Endodermal cell (in vitro differentiated cells): ENCODE data around the gene PARD3B. TPM values are rescaled to one million over a fixed set of nuclear protein-coding genes. Genes with fewer than 3 reads are reported as not detected.

Source experiments
- DNase-seq: peaks from one replicate; pipeline ENCODE4 v3.0.0-alpha.2; 2017
- H3K27ac ChIP-seq: 2 replicates; pipeline ENCODE4 v1.5.1; 2013; ENCODE audit warnings: mild to moderate bottlenecking, low read depth, low read length, moderate library complexity
- H3K27me3 ChIP-seq: 2 replicates; pipeline ENCODE4 v1.6.1; 2013; ENCODE audit warnings: mild to moderate bottlenecking, low read length, moderate library complexity; ENCODE audit not compliant: insufficient read depth, control insufficient read depth, poor library complexity, severe bottlenecking
- H3K36me3 ChIP-seq: 2 replicates; pipeline ENCODE4 v1.7.0; 2013; ENCODE audit warnings: mild to moderate bottlenecking, low read length, moderate library complexity; ENCODE audit not compliant: control insufficient read depth, insufficient read depth
- H3K4me1 ChIP-seq: one replicate; pipeline ENCODE4 v1.7.0; 2013; ENCODE audit warnings: low read length; ENCODE audit not compliant: control insufficient read depth, insufficient read depth
- H3K4me3 ChIP-seq: 2 replicates; pipeline ENCODE4 v1.5.1; 2013; ENCODE audit warnings: mild to moderate bottlenecking, low read length, moderate library complexity
- H3K9ac ChIP-seq: 2 replicates; pipeline ENCODE4 v1.6.1; 2013; ENCODE audit warnings: mild to moderate bottlenecking, low read length, moderate library complexity; ENCODE audit not compliant: poor library complexity, severe bottlenecking; ENCODE audit errors: extremely low read depth
- H3K9me3 ChIP-seq: 2 replicates; pipeline ENCODE4 v1.6.1; 2013; ENCODE audit warnings: mild to moderate bottlenecking, low read length, moderate library complexity; ENCODE audit not compliant: control insufficient read depth
- H3K27ac Mint-ChIP-seq: 2 replicates; pipeline ENCODE4 v1.8.0; 2020; ENCODE audit warnings: mixed read lengths
- H3K27me3 Mint-ChIP-seq: 2 replicates; pipeline ENCODE4 v1.8.0; 2021; ENCODE audit warnings: mild to moderate bottlenecking, mixed read lengths; ENCODE audit not compliant: insufficient read depth
- H3K36me3 Mint-ChIP-seq: 2 replicates; pipeline ENCODE4 v1.8.0; 2020; ENCODE audit warnings: low read depth, mixed read lengths
- H3K4me1 Mint-ChIP-seq: 2 replicates; pipeline ENCODE4 v1.8.0; 2020; ENCODE audit warnings: mixed read lengths
- H3K4me3 Mint-ChIP-seq: 2 replicates; pipeline ENCODE4 v1.8.0; 2020; ENCODE audit warnings: mild to moderate bottlenecking, moderate library complexity, mixed read lengths
- H3K9me3 Mint-ChIP-seq: 2 replicates; pipeline ENCODE4 v1.8.0; 2020; ENCODE audit warnings: mild to moderate bottlenecking, mixed read lengths
- CTCF ChIP-seq: fragments of 200-600 bp; sonication (generic); conservative IDR thresholded peaks from 2 replicates; pipeline ENCODE4 v1.5.0; 2021; ENCODE audit warnings: antibody characterized with exemption, mild to moderate bottlenecking
- WGBS, 2 experiments: methylation state at CpG; one replicate each; pipeline versions ENCODE4 v1.1.5 to v1.1.7; 2013; ENCODE audit warnings: missing lambda C conversion rate in 2 of 2, mixed read lengths in 1 of 2; ENCODE audit not compliant: insufficient coverage in 1 of 2, insufficient read length in 1 of 2; 5-methylcytosine and 5-hydroxymethylcytosine counted together
- total RNA-seq, 2 donors: library from RNA; stranded (reverse); fragmentation: NEBNext Ultra II Directional in 1 of 2; extraction: Animal tissue kit (Norgen Biotek cat#: 25700) in 1 of 2; gene quantifications; 2 replicates in 1 of 2; 3 replicates in 1 of 2; pipeline ENCODE4 v1.2.1, GENCODE V29; 2021

The PARD3B gene
- total RNA-seq, 2 donors from 2014 or later, result 2.5 to 5.6 TPM

- Mint-ChIP-seq H3K9me3 (no peaks in the 10 kb centered on the region), H3K4me1 (peaks cover 10% of the 10 kb centered on the region), H3K36me3 (no peaks in the 10 kb centered on the region), H3K27me3 (no peaks in the 10 kb centered on the region), H3K4me3 (no peak overlapping the region), H3K27ac (no peak overlapping the region)
- WGBS, 2 experiments, result 90 to 96% methylated on average over 2 of the region's 2 CpGs
- TF ChIP-seq CTCF, result no peak
- H3K9me3 ChIP-seq, result no peaks in the 10 kb centered on the region
- no peak overlapping the region for H3K9ac ChIP-seq
- no peaks in the 10 kb centered on the region for H3K4me1 ChIP-seq
- no peak for DNase-seq
- no peak overlapping the region for H3K27ac ChIP-seq
- no peak overlapping the region for H3K4me3 ChIP-seq
- H3K36me3 ChIP-seq, result no peaks in the 10 kb centered on the region
- no peaks in the 10 kb centered on the region for H3K27me3 ChIP-seq
Measured at GRCh38 chr2:205166745-205167144, 621.5 kb downstream of the PARD3B start.

GRCh38 chr2:205169012-205169411, 623.7 kb downstream of the PARD3B start:
- Mint-ChIP-seq H3K27me3 (no peaks in the 10 kb centered on the region), H3K9me3 (no peaks in the 10 kb centered on the region), H3K4me1 (peaks cover 8% of the 10 kb centered on the region), H3K4me3 (no peak overlapping the region), H3K27ac (no peak overlapping the region), H3K36me3 (no peaks in the 10 kb centered on the region)
- WGBS, 2 experiments, result 82 to 100% methylated on average over 1 of the region's 2 CpGs
- Histone ChIP-seq H3K36me3 (no peaks in the 10 kb centered on the region), H3K27ac (no peak overlapping the region), H3K9me3 (no peaks in the 10 kb centered on the region), H3K4me1 (no peaks in the 10 kb centered on the region), H3K4me3 (no peak overlapping the region), H3K9ac (no peak overlapping the region), H3K27me3 (no peaks in the 10 kb centered on the region)
- no peak for DNase-seq
- TF ChIP-seq CTCF, result no peak

- Histone ChIP-seq H3K4me3 (no peak overlapping the region), H3K36me3 (no peaks in the 10 kb centered on the region), H3K27ac (no peak overlapping the region), H3K4me1 (no peaks in the 10 kb centered on the region), H3K9me3 (no peaks in the 10 kb centered on the region), H3K9ac (no peak overlapping the region), H3K27me3 (no peaks in the 10 kb centered on the region)
- H3K9me3 Mint-ChIP-seq, result no peaks in the 10 kb centered on the region
- H3K4me1 Mint-ChIP-seq, result peaks cover 8% of the 10 kb centered on the region
- no peak for DNase-seq
- no peaks in the 10 kb centered on the region for H3K27me3 Mint-ChIP-seq
- H3K36me3 Mint-ChIP-seq, result no peaks in the 10 kb centered on the region
- no peak for TF ChIP-seq CTCF
- no peak overlapping the region for H3K27ac Mint-ChIP-seq
- no peak overlapping the region for H3K4me3 Mint-ChIP-seq
- WGBS, 2 experiments, result 88 to 92% methylated on average over 3 of the region's 3 CpGs
Measured at GRCh38 chr2:205169464-205169863, 624.2 kb downstream of the PARD3B start.
